Ovary (tissue), 9 donors: ENCODE data around the gene SLC38A11. TPM values are rescaled to one million over a fixed set of nuclear protein-coding genes. Genes with fewer than 3 reads are reported as not detected.
"Not testable (repeated sequence)": the region's sequence is repeated elsewhere in the genome, so short reads cannot be mapped to it uniquely, and the experiment has no call there.

Experiments
- DNase-seq, 5 donors: peaks; one replicate each; pipeline ENCODE4 v3.0.0-alpha.2; 2019 to 2020
- H3K27ac ChIP-seq, 2 donors: fragments of 200-600 bp; one replicate each; pipeline versions ENCODE4 v1.5.1 to v1.8.0; 2019 to 2022
- H3K27me3 ChIP-seq: fragments of 200-600 bp; one replicate; pipeline ENCODE4 v1.8.0; 2022
- H3K36me3 ChIP-seq: fragments of 200-600 bp; sonication (generic); one replicate; pipeline ENCODE4 v1.5.1; 2019
- H3K4me1 ChIP-seq: one replicate; pipeline ENCODE4 v1.8.1; 2013; ENCODE audit warnings: mild to moderate bottlenecking, moderate library complexity; ENCODE audit not compliant: insufficient read depth
- H3K4me3 ChIP-seq: fragments of 200-600 bp; sonication (generic); one replicate; pipeline ENCODE4 v1.5.1; 2017
- H3K9me3 ChIP-seq, 2 donors: fragments of 200-600 bp in 1 of 2; sonication (generic) in 1 of 2; one replicate each; pipeline versions ENCODE4 v1.5.1 to v1.8.1; 2013 to 2019; ENCODE audit warnings: mild to moderate bottlenecking in 1 of 2, moderate library complexity in 1 of 2
- CTCF ChIP-seq, 3 donors: fragments of 450-650 bp in 2 of 3; fragments of 200-600 bp in 1 of 3; IDR thresholded peaks; one replicate each; pipeline versions ENCODE4 v1.5.1 to v1.8.0; 2016 to 2022; ENCODE audit warnings: antibody characterized with exemption in 3 of 3, mild to moderate bottlenecking in 1 of 3
- EP300 ChIP-seq: sonication (generic); formaldehyde crosslinking; IDR thresholded peaks from one replicate; pipeline ENCODE4 v1.6.1; 2017; ENCODE audit warnings: antibody characterized with exemption
- POLR2A ChIP-seq: fragments of 450-650 bp; IDR thresholded peaks from one replicate; pipeline ENCODE4 v1.6.1; 2017; ENCODE audit warnings: antibody characterized with exemption, mild to moderate bottlenecking, moderate library complexity
- WGBS, 3 donors: extraction: QIAGEN DNeasy Blood & Tissue Kit in 1 of 3; methylation state at CpG; one replicate each; pipeline versions ENCODE4 v1.1.5 to v1.1.7; 2013 to 2017; 5-methylcytosine and 5-hydroxymethylcytosine counted together
- intact Hi-C, 4 donors: fragments of 100-400 bp; cut with DNase I; formaldehyde crosslinking; loops; one replicate each; pipeline versions ENCODE4 v1.11.0 to v1.15.1; 2022 to 2023
- polyA plus RNA-seq, 2 donors: library from polyadenylated mRNA; stranded (reverse); fragments of 200-250 nt in 1 of 2; fragments of 350-450 nt in 1 of 2; fragmentation: Illumina TruSeq in 1 of 2; extraction: RNeasy Lipid Tissue Mini Kit (QIAGEN cat#74804) in 1 of 2; gene quantifications; one replicate each; pipeline ENCODE4 v1.2.3, GENCODE V29; 2013 to 2014
- total RNA-seq, 7 donors: library from RNA; depleted of rRNA in 2 of 7; stranded (reverse); fragments of >200 nt in 2 of 7; fragmentation: NEBNext Ultra II Directional in 3 of 7; extraction: Animal tissue kit (Norgen Biotek cat#: 25700) in 3 of 7; gene quantifications; one replicate each; pipeline versions ENCODE4 v1.1.0 to v1.2.4, GENCODE V29; 2016 to 2023
- donor health status: DM: no; HTN: no; CAD: no; lungs with moderate emphysema.
- donor health status: DM: no; HTN: no; CAD: no.
- donor health status: Bipolar disorder and iron deficiency.
- donor health status: DM: yes; HTN: yes; CAD: no.
- donor health status: DM: no; HTN: no; CAD: no.
- donor health status: DM: yes; HTN: yes; CAD: no.

Gene SLC38A11
- total and polyA plus RNA-seq, 9 donors = 0.19 to 3.0 (median 0.96) TPM; not detected in 3

GRCh38 chr2:164984428-164984827 lies 29.1 kb upstream of the SLC38A11 start:
- H3K9me3 ChIP-seq = no peaks in the 10 kb centered on the region
- H3K27me3 ChIP-seq = no peaks in the 10 kb centered on the region
- no peaks in the 10 kb centered on the region for H3K4me1 ChIP-seq
- TF ChIP-seq POLR2A (no peak), EP300 (no peak), CTCF (IDR thresholded peaks at IDR 0.05) (no peak)
- H3K36me3 ChIP-seq = no peaks in the 10 kb centered on the region
- WGBS, 3 donors = 78 to 86% (median 82%) methylated on average over 3 of the region's 3 CpGs
- no peak overlapping the region for H3K4me3 ChIP-seq
- intact Hi-C loops = no loop called here
- H3K27ac ChIP-seq = no peak overlapping the region
- DNase-seq = no peak

GRCh38 chr2:164981217-164981990 lies 26.1 kb upstream of the SLC38A11 start:
- H3K9me3 ChIP-seq = no peaks in the 10 kb centered on the region
- no peak for DNase-seq
- TF ChIP-seq POLR2A (no peak), EP300 (no peak), CTCF (IDR thresholded peaks at IDR 0.05) (no peak)
- no peaks in the 10 kb centered on the region for H3K27me3 ChIP-seq
- H3K27ac ChIP-seq = no peak overlapping the region
- H3K4me3 ChIP-seq = no peak overlapping the region
- intact Hi-C loops = no loop called here
- no peaks in the 10 kb centered on the region for H3K36me3 ChIP-seq
- WGBS, 3 donors = 67 to 81% (median 71%) methylated on average over 7 of the region's 7 CpGs
- H3K4me1 ChIP-seq = no peaks in the 10 kb centered on the region

- H3K27ac ChIP-seq, H3K36me3 ChIP-seq, H3K4me1 ChIP-seq, DNase-seq, H3K9me3 ChIP-seq, intact Hi-C loops, H3K27me3 ChIP-seq, H3K4me3 ChIP-seq: not testable (repeated sequence)
- 90 to 91% (median 90%) methylated on average over 2 of the region's 2 CpGs for WGBS, 3 donors
These were observed 25.4 kb upstream of the SLC38A11 start for GRCh38 chr2:164980688-164981087.

- TF ChIP-seq CTCF (IDR thresholded peaks at IDR 0.05) = no peak
- TF ChIP-seq POLR2A = no peak
- no peak for TF ChIP-seq EP300
- no peak for DNase-seq
- Histone ChIP-seq H3K4me3 (no peak overlapping the region), H3K27me3 (no peaks in the 10 kb centered on the region), H3K27ac (no peak overlapping the region), H3K4me1 (no peaks in the 10 kb centered on the region), H3K36me3 (no peaks in the 10 kb centered on the region), H3K9me3 (no peaks in the 10 kb centered on the region)
- intact Hi-C loops = no loop called here
- WGBS, 3 donors = 61 to 77% (median 75%) methylated on average over 2 of the region's 2 CpGs
These were observed 23.8 kb upstream of the SLC38A11 start for GRCh38 chr2:164979113-164979512.

GRCh38 chr2:164976875-164977470 lies 21.6 kb upstream of the SLC38A11 start:
- H3K36me3 ChIP-seq, H3K9me3 ChIP-seq, DNase-seq, H3K4me1 ChIP-seq, H3K4me3 ChIP-seq, H3K27me3 ChIP-seq, H3K27ac ChIP-seq, intact Hi-C loops: not testable (repeated sequence)
- 67 to 76% (median 72%) methylated on average over 5 of the region's 5 CpGs for WGBS, 3 donors
